Tibial artery (tissue), 4 donors: ENCODE results near the gene SYNJ2BP.
"Not testable (repeated sequence)": the region's sequence is repeated elsewhere in the genome, so short reads cannot be mapped to it uniquely, and the experiment has no call there.

Source experiments
- DNase-seq, 2 donors: peaks; one replicate each; pipeline ENCODE4 v3.0.0-alpha.2; 2019
- H3K27ac ChIP-seq, 2 donors: fragments of 200-600 bp; sonication (generic) in 1 of 2; 1 replicate in 1 of 2; 2 replicates in 1 of 2; pipeline ENCODE4 v1.5.1; 2018 to 2019; ENCODE audit warnings: mild to moderate bottlenecking in 1 of 2
- H3K27me3 ChIP-seq, 2 donors: fragments of 200-600 bp; sonication (generic) in 1 of 2; one replicate each; pipeline versions ENCODE4 v1.5.1 to v1.6.0; 2016 to 2019
- H3K36me3 ChIP-seq, 3 donors: fragments of 200-600 bp; sonication (generic) in 2 of 3; one replicate each; pipeline ENCODE4 v1.5.1; 2016 to 2019; ENCODE audit warnings: mild to moderate bottlenecking in 2 of 3
- H3K4me1 ChIP-seq, 4 donors: fragments of 200-600 bp; sonication (generic) in 2 of 4; 1 replicate in 3 of 4; 2 replicates in 1 of 4; pipeline ENCODE4 v1.5.1; 2016 to 2019
- H3K4me3 ChIP-seq, 2 donors: fragments of 200-600 bp; sonication (generic) in 1 of 2; 1 replicate in 1 of 2; 2 replicates in 1 of 2; pipeline ENCODE4 v1.5.1; 2018 to 2019; ENCODE audit warnings: mild to moderate bottlenecking in 2 of 2
- H3K9me3 ChIP-seq, 3 donors: fragments of 200-600 bp; sonication (generic) in 1 of 3; one replicate each; pipeline ENCODE4 v1.5.1; 2016 to 2019
- intact Hi-C: fragments of 100-400 bp; cut with DNase I; formaldehyde crosslinking; loops from one replicate; pipeline ENCODE4 v1.15.0; 2023; ENCODE audit warnings: low total_unique reads
- TF ChIP-seq, protein P1 (sequence below), 2 experiments: fragments of 200-600 bp in 1 of 2; fragments of 450-650 bp in 1 of 2; IDR thresholded peaks; one replicate each; pipeline ENCODE4 v1.5.1; 2017 to 2019; ENCODE audit warnings: antibody characterized with exemption in 2 of 2, mild to moderate bottlenecking in 1 of 2, moderate library complexity in 1 of 2

SYNJ2BP gene

DNA sequence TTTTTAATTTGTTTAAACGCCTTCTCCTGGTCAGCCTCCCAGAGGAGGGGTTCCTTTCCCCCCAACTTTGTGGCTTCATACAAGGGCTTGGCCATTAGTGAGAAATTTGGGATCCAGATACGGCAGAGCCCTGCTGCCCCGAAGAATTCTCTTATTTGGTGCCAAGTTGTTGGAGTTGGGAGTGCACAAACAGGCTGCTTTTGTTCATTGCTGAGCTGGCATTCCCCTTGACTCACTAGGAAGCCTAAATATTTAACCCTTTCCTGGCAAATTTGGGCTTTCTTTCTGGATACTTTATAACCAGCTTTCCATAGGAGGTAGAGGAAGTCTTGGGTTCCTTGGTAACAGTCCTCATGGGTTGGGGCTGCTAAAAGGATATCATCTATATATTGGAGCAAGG, 24.8 kb upstream of the SYNJ2BP start:
- DNase-seq, result no peak
- TF ChIP-seq, protein P1, sequence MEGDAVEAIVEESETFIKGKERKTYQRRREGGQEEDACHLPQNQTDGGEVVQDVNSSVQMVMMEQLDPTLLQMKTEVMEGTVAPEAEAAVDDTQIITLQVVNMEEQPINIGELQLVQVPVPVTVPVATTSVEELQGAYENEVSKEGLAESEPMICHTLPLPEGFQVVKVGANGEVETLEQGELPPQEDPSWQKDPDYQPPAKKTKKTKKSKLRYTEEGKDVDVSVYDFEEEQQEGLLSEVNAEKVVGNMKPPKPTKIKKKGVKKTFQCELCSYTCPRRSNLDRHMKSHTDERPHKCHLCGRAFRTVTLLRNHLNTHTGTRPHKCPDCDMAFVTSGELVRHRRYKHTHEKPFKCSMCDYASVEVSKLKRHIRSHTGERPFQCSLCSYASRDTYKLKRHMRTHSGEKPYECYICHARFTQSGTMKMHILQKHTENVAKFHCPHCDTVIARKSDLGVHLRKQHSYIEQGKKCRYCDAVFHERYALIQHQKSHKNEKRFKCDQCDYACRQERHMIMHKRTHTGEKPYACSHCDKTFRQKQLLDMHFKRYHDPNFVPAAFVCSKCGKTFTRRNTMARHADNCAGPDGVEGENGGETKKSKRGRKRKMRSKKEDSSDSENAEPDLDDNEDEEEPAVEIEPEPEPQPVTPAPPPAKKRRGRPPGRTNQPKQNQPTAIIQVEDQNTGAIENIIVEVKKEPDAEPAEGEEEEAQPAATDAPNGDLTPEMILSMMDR (IDR thresholded peaks at IDR 0.05), result no peak
- no peaks in the 10 kb centered on the region for H3K4me1 ChIP-seq
- H3K9me3 ChIP-seq, result peaks cover 0 to 42% (median 30%) of the 10 kb centered on the region in 3 donors
- intact Hi-C loops, result no loop called here
- no peaks in the 10 kb centered on the region for H3K27me3 ChIP-seq
- peaks cover 8 to 37% (median 26%) of the 10 kb centered on the region in 3 donors for H3K36me3 ChIP-seq
- no peak overlapping the region for H3K4me3 ChIP-seq
- no peak overlapping the region for H3K27ac ChIP-seq

- DNase-seq, result no peak
- H3K27ac ChIP-seq, result no peak overlapping the region
- no peaks in the 10 kb centered on the region for H3K36me3 ChIP-seq
- H3K9me3 ChIP-seq, result peaks cover 0 to 29% (median 12%) of the 10 kb centered on the region in 3 donors
- H3K4me1 ChIP-seq, result no peaks in the 10 kb centered on the region
- TF ChIP-seq, protein P1 (IDR thresholded peaks at IDR 0.05), result no peak
- no peaks in the 10 kb centered on the region for H3K27me3 ChIP-seq
- H3K4me3 ChIP-seq, result no peak overlapping the region
- intact Hi-C loops, result no loop called here
Observed at GRCh38 chr14:70436867-70437266, 20.0 kb upstream of the SYNJ2BP start.

GRCh38 chr14:70426555-70426954, 9.7 kb upstream of the SYNJ2BP start:
- H3K27me3 ChIP-seq, H3K4me3 ChIP-seq, intact Hi-C loops, H3K4me1 ChIP-seq, H3K27ac ChIP-seq, H3K36me3 ChIP-seq, DNase-seq: not testable (repeated sequence)
- H3K9me3 ChIP-seq, result peaks cover 0 to 10% (median 7%) of the 10 kb centered on the region in 3 donors

DNA sequence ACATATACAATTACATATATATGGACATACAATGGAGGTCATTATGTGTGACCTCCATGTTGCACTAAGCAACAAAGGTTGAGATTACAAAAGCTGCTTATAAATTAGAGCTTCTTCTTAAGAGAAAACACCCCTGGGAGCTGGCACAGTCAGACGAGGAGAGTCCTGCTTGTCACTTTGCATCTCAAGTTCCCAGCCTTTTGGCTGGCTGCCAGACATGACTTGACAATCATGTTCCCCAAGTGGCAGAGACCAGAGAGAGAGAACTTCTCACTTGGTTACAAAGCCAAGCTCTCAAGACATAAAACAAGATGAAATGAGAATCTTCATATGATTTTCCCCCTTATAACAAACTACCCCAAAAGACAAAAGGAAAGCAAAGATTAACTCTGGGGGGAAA, 8.5 kb upstream of the SYNJ2BP start:
- no peak for DNase-seq
- H3K9me3 ChIP-seq, result no peaks in the 10 kb centered on the region
- no peaks in the 10 kb centered on the region for H3K36me3 ChIP-seq
- intact Hi-C loops, result no loop called here
- no peaks in the 10 kb centered on the region for H3K27me3 ChIP-seq
- H3K27ac ChIP-seq, result no peak overlapping the region
- TF ChIP-seq, protein P1 (IDR thresholded peaks at IDR 0.05), result no peak
- H3K4me3 ChIP-seq, result no peak overlapping the region
- no peaks in the 10 kb centered on the region for H3K4me1 ChIP-seq

DNA sequence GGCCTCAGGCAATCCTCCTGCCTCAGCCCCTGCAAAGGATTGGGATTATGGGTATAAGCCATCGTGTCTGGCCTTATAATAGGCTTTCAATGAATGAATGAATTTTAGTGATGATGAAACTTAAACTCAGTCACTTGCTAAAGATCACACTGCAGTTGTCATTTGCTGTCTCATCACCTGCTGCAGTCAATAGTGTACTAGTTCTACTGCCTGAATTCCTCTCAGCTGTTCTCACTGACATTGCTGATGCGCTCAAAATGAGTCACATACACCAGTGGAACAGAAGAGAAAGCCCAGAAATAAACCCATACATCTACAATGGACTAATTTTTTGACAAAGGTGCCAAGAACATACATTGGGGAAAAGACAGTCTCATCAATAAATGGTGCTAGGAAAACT, 5.6 kb upstream of the SYNJ2BP start:
- TF ChIP-seq, protein P1 (IDR thresholded peaks at IDR 0.05), result no peak
- Histone ChIP-seq H3K27me3 (no peaks in the 10 kb centered on the region), H3K27ac (no peak overlapping the region), H3K9me3 (no peaks in the 10 kb centered on the region), H3K4me3 (no peak overlapping the region), H3K4me1 (no peaks in the 10 kb centered on the region), H3K36me3 (no peaks in the 10 kb centered on the region)
- intact Hi-C loops, result no loop called here
- no peak for DNase-seq

DNA sequence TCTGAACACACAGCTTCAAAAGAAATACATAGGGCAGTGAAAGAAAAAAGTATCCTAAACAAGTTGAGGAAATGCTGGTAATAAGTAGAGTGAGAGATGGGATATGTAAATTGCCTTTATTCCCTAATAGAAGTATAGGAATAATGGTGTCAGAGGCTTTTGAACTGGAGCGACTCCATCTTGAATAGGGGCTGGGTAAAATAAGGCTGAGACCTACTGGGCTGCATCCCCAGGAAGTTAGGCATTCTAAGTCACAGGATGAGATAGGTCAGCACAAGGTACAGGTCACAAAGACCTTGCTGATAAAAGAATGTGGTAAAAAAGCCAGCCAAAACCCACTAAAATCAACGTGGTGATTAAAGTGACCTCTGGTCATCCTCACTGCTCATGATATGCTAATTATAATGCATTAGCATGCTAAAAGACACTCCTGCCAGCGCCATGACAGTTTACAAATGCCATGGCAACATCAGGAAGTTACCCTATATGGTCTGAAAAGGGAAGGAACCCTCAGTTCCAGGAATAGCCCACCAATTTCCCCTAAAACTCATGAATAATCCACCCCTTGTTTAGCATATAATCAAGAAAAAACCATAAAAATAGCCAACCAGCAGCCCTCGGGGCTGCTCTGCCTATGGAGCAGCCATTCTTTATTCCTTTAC, 2.5 kb upstream of the SYNJ2BP start:
- H3K9me3 ChIP-seq, intact Hi-C loops, H3K27me3 ChIP-seq, H3K27ac ChIP-seq, DNase-seq, H3K4me3 ChIP-seq, H3K36me3 ChIP-seq: not testable (repeated sequence)
- H3K4me1 ChIP-seq, result peaks cover 0 to 16% (median 7%) of the 10 kb centered on the region in 4 donors

- Histone ChIP-seq H3K27me3 (no peaks in the 10 kb centered on the region), H3K27ac (peak overlapping the region; percentile 70 to 78), H3K4me3 (peak overlapping the region; percentile 79 to 86), H3K36me3 (peaks cover 0 to 4% (median 3%) of the 10 kb centered on the region in 3 donors), H3K9me3 (no peaks in the 10 kb centered on the region), H3K4me1 (peaks cover 0 to 16% (median 7%) of the 10 kb centered on the region in 4 donors)
- intact Hi-C loops, result no loop called here
- TF ChIP-seq, protein P1 (IDR thresholded peaks at IDR 0.05), result no peak
- no peak for DNase-seq
Observed at GRCh38 chr14:70416338-70416724, 559 bp downstream of the SYNJ2BP start.
